ENCODE data around the gene LEF1.

The LEF1 gene

GRCh38 chr4:108003982-108004515 is 164.7 kb downstream of the LEF1 start:
- no peak for TF ChIP-seq CTCF (IDR thresholded peaks at IDR 0.05)
- H3K4me1 Mint-ChIP-seq, result peaks cover 14% of the 10 kb centered on the region
- no peak overlapping the region for H3K4me3 Mint-ChIP-seq
- H3K27me3 Mint-ChIP-seq (ENCODE audit: low read depth, poor library complexity), result peaks cover 5% of the 10 kb centered on the region
- H3K36me3 Mint-ChIP-seq (ENCODE audit: low read depth), result peaks cover 98% of the 10 kb centered on the region
- DNase-seq, result no peak
- no peak overlapping the region for H3K27ac Mint-ChIP-seq
- H3K9me3 Mint-ChIP-seq, result peaks cover 49% of the 10 kb centered on the region

GRCh38 chr4:108001540-108002135 is 167.1 kb downstream of the LEF1 start:
- Mint-ChIP-seq H3K36me3 (ENCODE audit: low read depth) (peaks cover 100% of the 10 kb centered on the region), H3K27ac (no peak overlapping the region), H3K27me3 (ENCODE audit: low read depth, poor library complexity) (peaks cover 5% of the 10 kb centered on the region), H3K4me1 (peaks cover 29% of the 10 kb centered on the region), H3K9me3 (peaks cover 40% of the 10 kb centered on the region), H3K4me3 (no peak overlapping the region)
- no peak for TF ChIP-seq CTCF (IDR thresholded peaks at IDR 0.05)
- DNase-seq, result no peak

- Mint-ChIP-seq H3K27ac (no peak overlapping the region), H3K4me1 (peaks cover 29% of the 10 kb centered on the region), H3K27me3 (ENCODE audit: low read depth, poor library complexity) (peaks cover 5% of the 10 kb centered on the region)
Observed at GRCh38 chr4:107999932-108000539, 168.7 kb downstream of the LEF1 start.

GRCh38 chr4:107997794-107998193 is 170.9 kb downstream of the LEF1 start:
- peaks cover 35% of the 10 kb centered on the region for H3K9me3 Mint-ChIP-seq
- H3K36me3 Mint-ChIP-seq (ENCODE audit: low read depth), result peaks cover 78% of the 10 kb centered on the region
- H3K4me3 Mint-ChIP-seq, result no peak overlapping the region
- peaks cover 5% of the 10 kb centered on the region for H3K27me3 Mint-ChIP-seq (ENCODE audit: low read depth, poor library complexity)
- TF ChIP-seq CTCF (IDR thresholded peaks at IDR 0.05), result no peak
- DNase-seq, result no peak
- peaks cover 42% of the 10 kb centered on the region for H3K4me1 Mint-ChIP-seq
- no peak overlapping the region for H3K27ac Mint-ChIP-seq

More at GRCh38 chr4:107999932-108000539, 168.7 kb downstream of the LEF1 start:
- peaks cover 40% of the 10 kb centered on the region for H3K9me3 Mint-ChIP-seq
- H3K36me3 Mint-ChIP-seq (ENCODE audit: low read depth), result peaks cover 100% of the 10 kb centered on the region
- TF ChIP-seq CTCF (IDR thresholded peaks at IDR 0.05), result no peak
- no peak overlapping the region for H3K4me3 Mint-ChIP-seq
- DNase-seq, result no peak
